Measurements from ENCODE around the gene CRPPA. TPM values are rescaled to one million over a fixed set of nuclear protein-coding genes. Genes with fewer than 3 reads are reported as not detected.

The CRPPA gene
- total RNA-seq, 4 donors from 2014 or later, result 0.80 to 2.6 (median 1.8) TPM

GRCh38 chr7:16438988-16439387, 17.6 kb upstream of the CRPPA start:
- no peak overlapping the region for H3K4me3 ChIP-seq
- H3K36me3 ChIP-seq, result no peaks in the 10 kb centered on the region
- TF ChIP-seq POLR2A (IDR thresholded peaks at IDR 0.05) (no peak), POLR2AphosphoS5 (IDR thresholded peaks at IDR 0.05) (no peak), CTCF (IDR thresholded peaks at IDR 0.05) (no peak), EP300 (IDR thresholded peaks at IDR 0.05; ENCODE audit: low read depth) (no peak)
- in situ Hi-C loops (cut with MboI; ENCODE audit: low pct_ligation_motif_present in 1 of 4, low pct_unique_long_range_greater_than_20kb in 1 of 4, low sequenced_read_pairs in 3 of 4) (loop anchor here in 2 of 4 donors (10.0 to 25.0 kb wide), 2 partner anchors 123 to 126 kb away; no protein-coding TSS in a partner anchor), intact Hi-C loops (cut with DNase I; ENCODE audit: low total_unique reads) (no loop called here)
- H3K9me3 ChIP-seq, result no peaks in the 10 kb centered on the region
- H3K27me3 ChIP-seq, result no peaks in the 10 kb centered on the region
- no peaks in the 10 kb centered on the region for H3K4me1 ChIP-seq
- DNase-seq, result no peak
- H3K27ac ChIP-seq, result no peak overlapping the region

DNA sequence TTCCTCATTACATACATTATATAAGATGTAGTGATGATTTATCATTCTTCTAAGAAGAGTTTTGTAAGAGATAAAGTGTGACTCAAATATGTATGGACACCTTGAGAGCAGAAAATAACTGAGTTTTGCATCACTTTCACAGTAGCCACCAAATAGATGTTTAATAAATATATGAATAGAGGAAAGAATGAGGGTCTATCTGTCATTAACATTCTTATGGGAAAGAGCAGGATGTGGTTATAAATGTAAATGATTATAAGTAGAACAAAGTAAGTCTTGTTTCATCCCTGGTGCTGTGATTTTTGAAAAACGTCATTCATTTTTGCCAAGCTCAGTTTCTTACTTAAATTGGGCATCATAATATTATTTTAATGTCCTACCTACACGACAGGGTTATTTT, 15.0 kb upstream of the CRPPA start:
- TF ChIP-seq CTCF (IDR thresholded peaks at IDR 0.05), result no peak
- no peaks in the 10 kb centered on the region for H3K9me3 ChIP-seq
- no peak overlapping the region for H3K27ac ChIP-seq
- WGBS, 2 donors (ENCODE audit: low coverage in 1 of 2), result 70 to 77% methylated on average over 2 of the region's 2 CpGs
- no peak for DNase-seq
- H3K4me1 ChIP-seq, result no peaks in the 10 kb centered on the region
- no peaks in the 10 kb centered on the region for H3K36me3 ChIP-seq
- H3K4me3 ChIP-seq, result no peak overlapping the region
- H3K27me3 ChIP-seq, result no peaks in the 10 kb centered on the region
- intact Hi-C loops (cut with DNase I; ENCODE audit: low total_unique reads) (no loop called here), in situ Hi-C loops (cut with MboI; ENCODE audit: low pct_ligation_motif_present in 1 of 4, low pct_unique_long_range_greater_than_20kb in 1 of 4, low sequenced_read_pairs in 3 of 4) (loop anchor here in 2 of 4 donors (10.0 to 25.0 kb wide), 2 partner anchors 126 to 128 kb away; no protein-coding TSS in a partner anchor)

DNA sequence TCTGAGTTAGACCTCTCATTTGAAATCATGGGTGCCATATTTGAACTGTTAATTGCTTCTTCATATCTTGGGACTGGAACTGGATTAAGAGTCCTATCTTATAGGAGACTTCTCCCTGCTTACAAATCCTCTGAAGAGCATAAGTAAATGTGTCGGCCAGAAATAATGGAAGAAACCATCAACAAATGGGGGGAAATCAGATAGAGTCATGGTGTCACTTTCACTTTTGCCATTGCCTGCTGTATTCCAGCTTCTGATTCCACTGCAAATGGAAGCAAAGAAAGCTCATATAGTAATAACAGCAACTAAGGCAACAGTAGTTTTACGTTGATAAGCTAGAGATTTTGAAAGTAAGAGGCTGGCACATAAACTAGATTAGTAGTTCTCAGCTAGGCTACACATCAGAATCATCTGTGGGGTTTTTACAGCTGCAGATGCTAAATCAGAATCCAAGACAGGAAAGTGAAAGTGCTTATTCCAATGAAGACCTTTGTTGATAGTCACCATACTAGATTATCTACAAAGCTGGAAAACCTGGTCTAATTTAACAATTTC, 12.3 kb upstream of the CRPPA start:
- TF ChIP-seq POLR2AphosphoS5 (IDR thresholded peaks at IDR 0.05), result no peak
- no peak for DNase-seq
- no peaks in the 10 kb centered on the region for H3K36me3 ChIP-seq
- H3K9me3 ChIP-seq, result no peaks in the 10 kb centered on the region
- in situ Hi-C loops (cut with MboI; ENCODE audit: low pct_ligation_motif_present in 1 of 4, low pct_unique_long_range_greater_than_20kb in 1 of 4, low sequenced_read_pairs in 3 of 4), result loop anchor here in 2 of 4 donors (10.0 to 25.0 kb wide), 2 partner anchors 129 to 131 kb away; no protein-coding TSS in a partner anchor
- WGBS, 2 donors (ENCODE audit: low coverage in 1 of 2), result 65 to 71% methylated on average over 2 of the region's 2 CpGs
- H3K27me3 ChIP-seq, result no peaks in the 10 kb centered on the region
- no peak overlapping the region for H3K27ac ChIP-seq
- peaks cover 0 to under 1% (median 0%) of the 10 kb centered on the region in 4 donors for H3K4me1 ChIP-seq
- intact Hi-C loops (cut with DNase I; ENCODE audit: low total_unique reads), result no loop called here
- H3K4me3 ChIP-seq, result no peak overlapping the region

DNA sequence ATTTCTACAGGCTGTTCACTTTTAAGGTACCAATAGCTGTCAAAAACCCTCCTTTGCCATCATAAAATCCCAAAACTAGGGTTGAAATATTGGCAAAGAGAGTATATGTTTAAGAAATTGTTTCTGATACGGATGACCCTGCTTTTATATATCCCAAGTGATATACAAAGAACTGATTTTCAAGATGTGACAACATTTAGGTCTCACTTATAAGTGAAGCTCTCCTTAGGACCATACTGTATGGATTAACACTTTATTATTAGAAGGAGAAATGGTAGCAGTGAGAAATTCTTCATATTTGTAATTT, 11.0 kb upstream of the CRPPA start:
- H3K9me3 ChIP-seq, result no peaks in the 10 kb centered on the region
- peaks cover 0 to 4% (median 0%) of the 10 kb centered on the region in 4 donors for H3K4me1 ChIP-seq
- DNase-seq, result no peak
- no peak overlapping the region for H3K4me3 ChIP-seq
- no peaks in the 10 kb centered on the region for H3K27me3 ChIP-seq
- H3K27ac ChIP-seq, result no peak overlapping the region
- intact Hi-C loops (cut with DNase I; ENCODE audit: low total_unique reads) (no loop called here), in situ Hi-C loops (cut with MboI; ENCODE audit: low pct_ligation_motif_present in 1 of 4, low pct_unique_long_range_greater_than_20kb in 1 of 4, low sequenced_read_pairs in 3 of 4) (loop anchor here in 2 of 4 donors (10.0 to 25.0 kb wide), 2 partner anchors 130 to 132 kb away; no protein-coding TSS in a partner anchor)
- TF ChIP-seq CTCF (IDR thresholded peaks at IDR 0.05) (no peak), EP300 (IDR thresholded peaks at IDR 0.05; ENCODE audit: low read depth) (no peak), POLR2AphosphoS5 (IDR thresholded peaks at IDR 0.05) (no peak), POLR2A (IDR thresholded peaks at IDR 0.05) (no peak)
- H3K36me3 ChIP-seq, result no peaks in the 10 kb centered on the region
- WGBS, 2 donors (ENCODE audit: low coverage in 1 of 2), result 90 to 92% methylated on average over 1 of the region's 1 CpG
